Stomach (tissue), 4 donors: ENCODE measurements around the gene NGLY1.

Experiments
- POLR2AphosphoS5 ChIP-seq, 3 donors: sonication (generic); formaldehyde crosslinking; IDR thresholded peaks; one replicate each; pipeline ENCODE4 v1.6.1; 2016; ENCODE audit warnings: antibody characterized with exemption in 3 of 3
- TF ChIP-seq, protein P1 (sequence below), 7 experiments: fragments of 450-650 bp in 4 of 7; fragments of 200-600 bp in 3 of 7; sonication (generic) in 3 of 7; IDR thresholded peaks; one replicate each; pipeline ENCODE4 v1.5.1; 2016 to 2019; ENCODE audit warnings: antibody characterized with exemption in 7 of 7, control low read depth in 2 of 7, mild to moderate bottlenecking in 1 of 7

DNA sequence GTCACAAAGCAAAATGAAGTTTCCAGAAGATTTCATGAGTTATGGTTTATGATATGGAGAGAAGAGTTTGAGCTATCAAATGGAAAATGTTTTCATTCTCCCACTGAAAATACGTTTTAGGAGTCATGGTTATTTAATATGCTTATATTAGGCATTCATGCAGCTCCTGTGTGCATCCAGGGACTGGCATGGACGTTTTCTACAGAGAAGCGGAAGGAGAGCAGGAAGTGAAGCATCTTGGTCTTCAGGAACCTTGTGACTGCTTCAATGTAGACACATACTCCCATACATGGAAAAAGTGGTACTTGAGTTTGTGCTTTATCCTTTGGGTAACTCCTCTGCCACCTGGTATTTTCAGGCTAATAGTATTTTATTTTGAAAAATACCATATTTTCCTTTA, 75.2 kb downstream of the NGLY1 start:
- TF ChIP-seq, protein P1, sequence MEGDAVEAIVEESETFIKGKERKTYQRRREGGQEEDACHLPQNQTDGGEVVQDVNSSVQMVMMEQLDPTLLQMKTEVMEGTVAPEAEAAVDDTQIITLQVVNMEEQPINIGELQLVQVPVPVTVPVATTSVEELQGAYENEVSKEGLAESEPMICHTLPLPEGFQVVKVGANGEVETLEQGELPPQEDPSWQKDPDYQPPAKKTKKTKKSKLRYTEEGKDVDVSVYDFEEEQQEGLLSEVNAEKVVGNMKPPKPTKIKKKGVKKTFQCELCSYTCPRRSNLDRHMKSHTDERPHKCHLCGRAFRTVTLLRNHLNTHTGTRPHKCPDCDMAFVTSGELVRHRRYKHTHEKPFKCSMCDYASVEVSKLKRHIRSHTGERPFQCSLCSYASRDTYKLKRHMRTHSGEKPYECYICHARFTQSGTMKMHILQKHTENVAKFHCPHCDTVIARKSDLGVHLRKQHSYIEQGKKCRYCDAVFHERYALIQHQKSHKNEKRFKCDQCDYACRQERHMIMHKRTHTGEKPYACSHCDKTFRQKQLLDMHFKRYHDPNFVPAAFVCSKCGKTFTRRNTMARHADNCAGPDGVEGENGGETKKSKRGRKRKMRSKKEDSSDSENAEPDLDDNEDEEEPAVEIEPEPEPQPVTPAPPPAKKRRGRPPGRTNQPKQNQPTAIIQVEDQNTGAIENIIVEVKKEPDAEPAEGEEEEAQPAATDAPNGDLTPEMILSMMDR (IDR thresholded peaks at IDR 0.05), result no peak
- TF ChIP-seq POLR2AphosphoS5 (IDR thresholded peaks at IDR 0.05), result no peak
